HG03469 (cell line): Measurements from ENCODE around the gene FAM124B.

Experiments used
- ATAC-seq: cut with Tn5 transposase; IDR thresholded peaks from one replicate; pipeline ENCODE4 v1.9.1; 2021; ENCODE audit warnings: mild to moderate bottlenecking, moderate library complexity, moderate number of reproducible peaks; ENCODE audit not compliant: unreplicated experiment

FAM124B gene

GRCh38 chr2:224347176-224348051 lies 54.5 kb downstream of the FAM124B start:
- no peak for ATAC-seq

GRCh38 chr2:224345492-224345891 lies 56.4 kb downstream of the FAM124B start:
- no peak for ATAC-seq

DNA sequence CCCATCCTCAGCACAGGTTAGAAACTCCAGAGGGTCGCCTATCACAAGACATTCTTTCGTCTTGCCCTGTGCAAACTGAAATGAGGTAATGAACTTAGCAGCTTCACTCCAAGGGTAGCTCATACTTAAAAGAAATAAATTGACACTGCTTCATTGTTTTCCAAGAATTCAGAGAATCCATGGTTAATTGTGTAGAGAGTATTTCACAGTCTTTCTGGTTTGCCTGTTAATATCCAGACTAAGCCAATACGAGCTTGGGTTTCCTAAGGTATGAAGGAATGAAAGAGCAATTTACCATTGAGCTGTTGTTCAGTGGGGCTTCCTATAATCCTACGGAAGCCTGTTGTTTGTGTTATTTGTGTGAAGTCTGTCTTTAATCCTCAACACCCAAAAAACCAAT lies 58.7 kb downstream of the FAM124B start:
- ATAC-seq, result no peak

GRCh38 chr2:224335991-224336390 lies 65.9 kb downstream of the FAM124B start:
- no peak for ATAC-seq

- ATAC-seq, result no peak
Observed at GRCh38 chr2:224334726-224335125, 67.2 kb downstream of the FAM124B start.

DNA sequence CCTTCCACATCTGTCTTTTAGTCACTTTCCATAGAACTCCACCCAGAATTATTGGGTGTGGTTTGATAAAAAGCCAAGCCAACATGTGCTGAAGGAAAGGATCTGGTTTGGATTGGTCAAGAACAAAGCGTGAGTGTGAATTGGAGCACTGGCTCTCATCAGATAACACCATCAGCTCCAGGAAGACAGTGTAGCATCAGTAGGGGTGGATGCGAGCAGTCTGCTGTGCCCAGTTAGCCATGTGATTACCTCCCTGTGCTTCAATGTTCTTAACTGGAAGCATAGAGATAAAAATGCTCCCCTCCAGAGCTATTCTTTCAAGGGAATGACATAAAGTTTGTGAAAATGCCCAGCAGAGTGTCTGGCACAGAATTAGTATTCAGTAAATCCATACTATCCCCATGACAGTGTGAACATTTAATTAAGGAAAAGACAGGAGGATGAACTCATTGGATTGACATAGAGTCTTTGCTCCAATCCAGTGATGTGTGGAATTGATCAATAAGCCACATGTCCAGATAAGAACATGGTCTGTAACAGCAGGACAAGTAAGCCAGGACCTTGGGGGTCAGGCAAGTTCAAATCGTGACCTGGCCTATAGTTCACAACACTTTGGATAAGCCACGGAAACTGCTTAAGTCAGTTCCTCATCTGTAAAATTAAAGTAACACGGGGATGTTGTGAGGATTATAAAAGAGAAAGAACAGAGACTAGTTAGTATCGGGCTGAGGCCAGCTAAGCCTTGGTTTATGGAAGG lies 68.0 kb downstream of the FAM124B start:
- ATAC-seq, result no peak

GRCh38 chr2:224331698-224332097 lies 70.2 kb downstream of the FAM124B start:
- ATAC-seq, result no peak

DNA sequence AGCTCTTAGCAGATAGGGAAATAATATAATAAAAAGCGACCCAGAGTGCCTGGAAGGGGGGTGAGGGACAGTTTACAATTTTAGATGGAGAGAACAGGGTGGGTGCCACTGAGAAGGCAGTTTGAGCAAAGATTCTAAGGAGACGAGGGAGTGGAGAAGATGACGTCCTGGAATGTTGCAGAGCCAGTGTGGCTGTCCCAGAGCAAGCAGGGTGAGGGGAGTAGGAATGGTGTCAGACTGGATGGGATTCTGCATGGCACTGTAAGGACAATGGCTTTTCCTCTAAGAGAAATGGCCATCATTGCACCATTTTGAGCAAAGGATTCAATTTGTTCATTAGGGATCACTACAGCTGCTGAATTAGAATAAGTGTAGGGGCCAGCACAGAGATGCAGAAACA lies 73.1 kb downstream of the FAM124B start:
- no peak for ATAC-seq
